GM21737 (cell line): Measurements from ENCODE around the gene COL23A1.
"Not testable (repeated sequence)": the region's sequence is repeated elsewhere in the genome, so short reads cannot be mapped to it uniquely, and the experiment has no call there.

Experiments
- ATAC-seq: cut with Tn5 transposase; IDR thresholded peaks from one replicate; pipeline ENCODE4 v1.9.1; 2021; ENCODE audit warnings: mild to moderate bottlenecking, moderate library complexity; ENCODE audit not compliant: unreplicated experiment

COL23A1 gene

GRCh38 chr5:178511172-178511571, 79.0 kb downstream of the COL23A1 start:
- ATAC-seq: no peak

GRCh38 chr5:178509491-178510057, 80.6 kb downstream of the COL23A1 start:
- ATAC-seq: no peak

GRCh38 chr5:178507151-178507932, 82.9 kb downstream of the COL23A1 start:
- no peak for ATAC-seq

- no peak for ATAC-seq
These were observed 84.4 kb downstream of the COL23A1 start for GRCh38 chr5:178505639-178506407.

GRCh38 chr5:178504340-178504960, 85.7 kb downstream of the COL23A1 start:
- ATAC-seq: no peak

GRCh38 chr5:178502401-178503100, 87.6 kb downstream of the COL23A1 start:
- no peak for ATAC-seq

GRCh38 chr5:178499352-178499751, 90.8 kb downstream of the COL23A1 start:
- ATAC-seq: no peak

GRCh38 chr5:178496642-178497041, 93.6 kb downstream of the COL23A1 start:
- no peak for ATAC-seq

- ATAC-seq: no peak
These were observed 94.0 kb downstream of the COL23A1 start for GRCh38 chr5:178496214-178496613.

- ATAC-seq: no peak
These were observed 94.5 kb downstream of the COL23A1 start for GRCh38 chr5:178495706-178496105.

- ATAC-seq: no peak
These were observed 97.9 kb downstream of the COL23A1 start for GRCh38 chr5:178492278-178492677.

GRCh38 chr5:178490935-178491652, 99.1 kb downstream of the COL23A1 start:
- no peak for ATAC-seq

- ATAC-seq: no peak
These were observed 100.8 kb downstream of the COL23A1 start for GRCh38 chr5:178489271-178489976.

- ATAC-seq: no peak
These were observed 101.5 kb downstream of the COL23A1 start for GRCh38 chr5:178488696-178489095.

- ATAC-seq: no peak
These were observed 102.1 kb downstream of the COL23A1 start for GRCh38 chr5:178487911-178488600.

GRCh38 chr5:178486878-178487512, 103.2 kb downstream of the COL23A1 start:
- not testable (repeated sequence) for ATAC-seq

GRCh38 chr5:178486239-178486641, 104.0 kb downstream of the COL23A1 start:
- no peak for ATAC-seq

GRCh38 chr5:178483620-178484019, 106.6 kb downstream of the COL23A1 start:
- ATAC-seq: no peak
